ENCODE measurements around the gene KIF20A. TPM values are rescaled to one million over a fixed set of nuclear protein-coding genes. Genes with fewer than 3 reads are reported as not detected.
A peak's percentile ranks its signal among the peaks of the same experiment; 100 is the strongest.

The KIF20A gene
- total RNA-seq, 6 experiments from 2014 or later, result 32.8 to 83.9 (median 79.4) TPM

- no peak for TF ChIP-seq CTCF (IDR thresholded peaks at IDR 0.05)
- no peak for DNase-seq
- Mint-ChIP-seq H3K4me1 (ENCODE audit: low read depth) (peaks cover 25% of the 10 kb centered on the region), H3K4me3 (no peak overlapping the region), H3K36me3 (ENCODE audit: low read depth) (peaks cover 11% of the 10 kb centered on the region; the same call in 1 of the 2 replicates), H3K9me3 (no peaks in the 10 kb centered on the region), H3K27me3 (ENCODE audit: insufficient read depth) (peaks cover 1% of the 10 kb centered on the region), H3K27ac (no peak overlapping the region)
Observed at GRCh38 chr5:138179277-138179857, 455 bp downstream of the KIF20A start.

- peaks cover 11% of the 10 kb centered on the region; the same call in 1 of the 2 replicates for H3K36me3 Mint-ChIP-seq (ENCODE audit: low read depth)
Observed at GRCh38 chr5:138180183-138180782, 1.4 kb downstream of the KIF20A start.

GRCh38 chr5:138180841-138181240 lies 1.9 kb downstream of the KIF20A start:
- Mint-ChIP-seq H3K27ac (no peak overlapping the region), H3K4me1 (ENCODE audit: low read depth) (peaks cover 25% of the 10 kb centered on the region), H3K4me3 (no peak overlapping the region; the same call in 1 of the 2 replicates), H3K27me3 (ENCODE audit: insufficient read depth) (peaks cover 1% of the 10 kb centered on the region), H3K36me3 (ENCODE audit: low read depth) (peaks cover 11% of the 10 kb centered on the region; the same call in 1 of the 2 replicates), H3K9me3 (no peaks in the 10 kb centered on the region)
- DNase-seq, result no peak
- no peak for TF ChIP-seq CTCF (IDR thresholded peaks at IDR 0.05)

More at GRCh38 chr5:138180183-138180782, 1.4 kb downstream of the KIF20A start:
- peak; percentile 72 for DNase-seq
- Mint-ChIP-seq H3K9me3 (no peaks in the 10 kb centered on the region), H3K27ac (no peak overlapping the region), H3K4me3 (no peak overlapping the region), H3K4me1 (ENCODE audit: low read depth) (peaks cover 25% of the 10 kb centered on the region), H3K27me3 (ENCODE audit: insufficient read depth) (peaks cover 1% of the 10 kb centered on the region)
- peak; percentile 77 for TF ChIP-seq CTCF (IDR thresholded peaks at IDR 0.05)

GRCh38 chr5:138182808-138183207 lies 3.9 kb downstream of the KIF20A start:
- TF ChIP-seq CTCF (IDR thresholded peaks at IDR 0.05), result no peak
- H3K27ac Mint-ChIP-seq, result no peak overlapping the region
- H3K36me3 Mint-ChIP-seq (ENCODE audit: low read depth), result peaks cover 6% of the 10 kb centered on the region; the same call in 1 of the 2 replicates
- DNase-seq, result no peak
- H3K27me3 Mint-ChIP-seq (ENCODE audit: insufficient read depth), result no peaks in the 10 kb centered on the region; the same call in 1 of the 2 replicates
- H3K9me3 Mint-ChIP-seq, result no peaks in the 10 kb centered on the region
- peaks cover 21% of the 10 kb centered on the region for H3K4me1 Mint-ChIP-seq (ENCODE audit: low read depth)
- H3K4me3 Mint-ChIP-seq, result no peak overlapping the region

- Mint-ChIP-seq H3K4me1 (ENCODE audit: low read depth) (peaks cover 4% of the 10 kb centered on the region), H3K9me3 (no peaks in the 10 kb centered on the region), H3K36me3 (ENCODE audit: low read depth) (peaks cover 11% of the 10 kb centered on the region; the same call in 1 of the 2 replicates), H3K27me3 (ENCODE audit: insufficient read depth) (peaks cover under 1% of the 10 kb centered on the region), H3K27ac (no peak overlapping the region), H3K4me3 (no peak overlapping the region)
- DNase-seq, result no peak
- no peak for TF ChIP-seq CTCF (IDR thresholded peaks at IDR 0.05)
Observed at GRCh38 chr5:138186002-138186447, 7.1 kb downstream of the KIF20A start.

Data from HFFc6 (cell line).